Gastrocnemius medialis (tissue), 4 donors: ENCODE measurements around the gene GH1. TPM values are rescaled to one million over a fixed set of nuclear protein-coding genes. Genes with fewer than 3 reads are reported as not detected.

Experiments used
- ATAC-seq, 2 donors: fragments of 150-250 bp; one replicate each; pipeline ENCODE4 v1.9.1; 2016
- DNase-seq, 2 donors: peaks; one replicate each; pipeline ENCODE4 v3.0.0-alpha.2; 2019
- H3K27ac ChIP-seq, 4 donors: fragments of 200-600 bp; sonication (generic); 1 replicate in 1 of 4; 2 replicates in 3 of 4; pipeline ENCODE4 v1.5.1; 2016 to 2018; ENCODE audit warnings: mild to moderate bottlenecking in 2 of 4, moderate library complexity in 1 of 4
- H3K27me3 ChIP-seq, 3 donors: fragments of 200-600 bp; sonication (generic) in 2 of 3; 1 replicate in 1 of 3; 2 replicates in 2 of 3; pipeline versions ENCODE4 v1.5.1 to v1.6.0; 2016 to 2019; ENCODE audit warnings: mild to moderate bottlenecking in 1 of 3, moderate library complexity in 1 of 3
- H3K36me3 ChIP-seq, 2 donors: fragments of 200-600 bp; sonication (generic) in 1 of 2; one replicate each; pipeline ENCODE4 v1.5.1; 2017 to 2018
- H3K4me1 ChIP-seq, 2 donors: fragments of 200-600 bp; sonication (generic) in 1 of 2; one replicate each; pipeline ENCODE4 v1.5.1; 2016 to 2017; ENCODE audit warnings: mild to moderate bottlenecking in 2 of 2
- H3K4me3 ChIP-seq, 4 donors: fragments of 200-600 bp; sonication (generic) in 3 of 4; 1 replicate in 1 of 4; 2 replicates in 3 of 4; pipeline ENCODE4 v1.5.1; 2016 to 2019; ENCODE audit warnings: mild to moderate bottlenecking in 2 of 4
- H3K9me3 ChIP-seq, 3 donors: fragments of 200-600 bp; sonication (generic) in 2 of 3; 1 replicate in 1 of 3; 2 replicates in 2 of 3; pipeline ENCODE4 v1.5.1; 2016 to 2019
- POLR2A ChIP-seq, 2 donors: fragments of 450-650 bp; IDR thresholded peaks; one replicate each; pipeline ENCODE4 v1.6.1; 2017; ENCODE audit warnings: antibody characterized with exemption in 2 of 2, mild to moderate bottlenecking in 2 of 2, moderate library complexity in 2 of 2
- in situ Hi-C, 4 donors: fragments of 200-750 bp; cut with MboI; loops; one replicate each; pipeline versions ENCODE4 v1.15.0 to v1.8.0; 2017; ENCODE audit warnings: low sequenced_read_pairs in 4 of 4
- intact Hi-C: fragments of 100-400 bp; cut with DNase I; formaldehyde crosslinking; loops from one replicate; pipeline ENCODE4 v1.15.1; 2023; ENCODE audit warnings: low total_unique reads
- total RNA-seq, 4 donors: library from RNA; depleted of rRNA; stranded (reverse); fragments of >200 nt; gene quantifications; one replicate each; pipeline versions ENCODE4 v1.1.0 to v1.2.3, GENCODE V29; 2016
- TF ChIP-seq, protein P1 (sequence below), 5 experiments: fragments of 450-650 bp in 3 of 5; fragments of 200-600 bp in 2 of 5; sonication (generic) in 2 of 5; IDR thresholded peaks in 4 of 5; conservative IDR thresholded peaks in 1 of 5; 1 replicate in 4 of 5; 2 replicates in 1 of 5; pipeline ENCODE4 v1.5.1; 2016 to 2019; ENCODE audit warnings: antibody characterized with exemption in 5 of 5, mild to moderate bottlenecking in 3 of 5, moderate library complexity in 3 of 5

Gene GH1
- total RNA-seq, 4 donors from 2014 or later: not detected

DNA sequence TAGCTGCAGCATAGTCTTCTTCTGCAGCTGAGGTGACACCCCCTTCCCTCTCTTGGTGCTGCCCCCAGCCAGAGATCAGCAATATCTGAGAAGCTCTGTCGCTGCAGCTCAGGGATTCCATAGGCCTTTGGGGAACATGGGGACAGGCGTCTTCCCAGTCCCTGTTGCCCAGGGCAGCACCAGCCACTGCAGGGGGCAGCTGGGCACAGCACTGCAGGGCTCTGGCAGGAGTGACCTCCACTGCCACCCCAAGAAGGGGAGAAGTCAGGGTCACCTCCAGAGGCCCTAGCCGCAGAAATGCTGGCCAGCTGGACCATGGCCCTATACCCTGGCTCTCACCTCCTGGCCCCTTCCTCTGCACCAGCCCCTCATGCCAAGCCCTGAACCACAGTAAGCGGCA is 37.2 kb upstream of the GH1 start:
- no peaks in the 10 kb centered on the region for H3K9me3 ChIP-seq
- H3K36me3 ChIP-seq: peaks cover 0 to 13% of the 10 kb centered on the region in 2 donors
- H3K4me1 ChIP-seq: peaks cover 62 to 80% of the 10 kb centered on the region in 2 donors
- H3K27me3 ChIP-seq: no peaks in the 10 kb centered on the region
- no peak for ATAC-seq
- no peak for DNase-seq
- in situ Hi-C loops: no loop called here
- peak overlapping the region; percentile 96 to 100 (median 99) for H3K27ac ChIP-seq
- TF ChIP-seq POLR2A (IDR thresholded peaks at IDR 0.05): no peak
- TF ChIP-seq, protein P1, sequence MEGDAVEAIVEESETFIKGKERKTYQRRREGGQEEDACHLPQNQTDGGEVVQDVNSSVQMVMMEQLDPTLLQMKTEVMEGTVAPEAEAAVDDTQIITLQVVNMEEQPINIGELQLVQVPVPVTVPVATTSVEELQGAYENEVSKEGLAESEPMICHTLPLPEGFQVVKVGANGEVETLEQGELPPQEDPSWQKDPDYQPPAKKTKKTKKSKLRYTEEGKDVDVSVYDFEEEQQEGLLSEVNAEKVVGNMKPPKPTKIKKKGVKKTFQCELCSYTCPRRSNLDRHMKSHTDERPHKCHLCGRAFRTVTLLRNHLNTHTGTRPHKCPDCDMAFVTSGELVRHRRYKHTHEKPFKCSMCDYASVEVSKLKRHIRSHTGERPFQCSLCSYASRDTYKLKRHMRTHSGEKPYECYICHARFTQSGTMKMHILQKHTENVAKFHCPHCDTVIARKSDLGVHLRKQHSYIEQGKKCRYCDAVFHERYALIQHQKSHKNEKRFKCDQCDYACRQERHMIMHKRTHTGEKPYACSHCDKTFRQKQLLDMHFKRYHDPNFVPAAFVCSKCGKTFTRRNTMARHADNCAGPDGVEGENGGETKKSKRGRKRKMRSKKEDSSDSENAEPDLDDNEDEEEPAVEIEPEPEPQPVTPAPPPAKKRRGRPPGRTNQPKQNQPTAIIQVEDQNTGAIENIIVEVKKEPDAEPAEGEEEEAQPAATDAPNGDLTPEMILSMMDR (IDR thresholded peaks at IDR 0.05 in 4 of 5, conservative IDR thresholded peaks at IDR 0.05 in 1 of 5): no peak
- intact Hi-C loops: no loop called here
- no peak overlapping the region for H3K4me3 ChIP-seq

DNA sequence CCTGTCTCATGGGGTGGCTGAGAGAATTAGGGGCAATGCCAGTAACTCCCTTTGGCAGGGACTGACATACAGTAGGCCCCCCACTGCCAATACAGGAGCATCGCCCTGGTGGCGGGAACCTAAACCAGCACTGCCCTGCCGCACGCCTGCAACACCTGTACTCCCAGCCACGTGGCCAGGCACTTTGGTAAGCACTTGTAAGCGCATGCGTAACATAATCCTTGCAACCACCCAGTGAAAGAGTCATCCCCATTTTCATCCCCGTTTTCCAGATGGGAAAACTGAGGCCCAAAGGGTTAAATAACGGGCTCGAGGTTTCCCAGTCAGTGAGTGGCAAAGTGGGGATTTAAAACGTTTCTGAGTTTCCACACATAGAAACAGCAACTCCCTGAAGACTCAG is 36.6 kb upstream of the GH1 start:
- in situ Hi-C loops (no loop called here), intact Hi-C loops (no loop called here)
- Histone ChIP-seq H3K27ac (peak overlapping the region; percentile 96 to 100 (median 99)), H3K36me3 (peaks cover 0 to 13% of the 10 kb centered on the region in 2 donors), H3K9me3 (no peaks in the 10 kb centered on the region), H3K27me3 (no peaks in the 10 kb centered on the region), H3K4me3 (no peak overlapping the region), H3K4me1 (peaks cover 62 to 81% of the 10 kb centered on the region in 2 donors)
- DNase-seq (peak in 1 of 2 donors; percentile 69), ATAC-seq (no peak)
- TF ChIP-seq, protein P1 (IDR thresholded peaks at IDR 0.05 in 4 of 5, conservative IDR thresholded peaks at IDR 0.05 in 1 of 5): peak in 4 of 5 experiments; percentile 12 to 47 (median 34)
- TF ChIP-seq POLR2A (IDR thresholded peaks at IDR 0.05): no peak

DNA sequence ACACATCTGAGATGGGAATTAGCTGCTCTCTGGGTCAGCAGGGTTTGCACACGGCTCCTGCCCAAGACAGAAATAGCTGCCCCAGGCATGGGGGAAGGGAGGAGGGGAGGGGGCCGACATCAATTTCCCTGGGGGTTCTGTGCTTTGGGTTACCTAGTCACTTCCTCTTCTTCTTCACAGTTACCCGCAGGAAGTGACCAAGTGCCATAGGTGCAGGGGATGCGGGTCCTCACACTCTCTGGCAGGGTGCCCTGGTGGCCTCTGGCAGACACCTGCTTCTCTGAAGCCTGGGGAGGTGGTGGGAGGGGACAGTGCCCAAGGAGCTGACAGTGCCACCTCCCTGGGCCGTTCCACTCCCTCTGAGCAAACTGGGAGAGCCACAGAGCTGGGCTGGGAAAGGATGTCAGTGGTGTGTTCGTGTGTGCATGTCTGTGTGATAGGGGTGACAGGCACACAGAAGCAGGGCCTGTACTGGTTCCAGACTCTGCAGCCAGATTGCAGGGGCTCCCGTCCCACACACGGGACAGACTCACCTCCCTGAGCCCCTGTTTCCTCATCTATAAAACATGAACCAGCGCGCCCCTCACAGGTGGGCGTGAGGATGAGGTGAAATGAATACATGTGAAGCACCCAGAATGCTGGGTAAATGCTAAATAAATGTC is 35.9 kb upstream of the GH1 start:
- Histone ChIP-seq H3K9me3 (no peaks in the 10 kb centered on the region), H3K36me3 (peaks cover 0 to 13% of the 10 kb centered on the region in 2 donors), H3K4me1 (peaks cover 63 to 82% of the 10 kb centered on the region in 2 donors), H3K4me3 (peak overlapping the region in 1 of 4 donors; percentile 8), H3K27me3 (no peaks in the 10 kb centered on the region), H3K27ac (peak overlapping the region; percentile 96 to 100 (median 99))
- TF ChIP-seq, protein P1 (IDR thresholded peaks at IDR 0.05 in 4 of 5, conservative IDR thresholded peaks at IDR 0.05 in 1 of 5): no peak
- peak; percentile 18 to 26 for TF ChIP-seq POLR2A (IDR thresholded peaks at IDR 0.05)
- DNase-seq (peak; percentile 68 to 84), ATAC-seq (peak; percentile 72 to 79)
- in situ Hi-C loops (no loop called here), intact Hi-C loops (loop anchor here (1.0 kb wide), 1 partner anchor 33 kb away; no protein-coding TSS in a partner anchor)

DNA sequence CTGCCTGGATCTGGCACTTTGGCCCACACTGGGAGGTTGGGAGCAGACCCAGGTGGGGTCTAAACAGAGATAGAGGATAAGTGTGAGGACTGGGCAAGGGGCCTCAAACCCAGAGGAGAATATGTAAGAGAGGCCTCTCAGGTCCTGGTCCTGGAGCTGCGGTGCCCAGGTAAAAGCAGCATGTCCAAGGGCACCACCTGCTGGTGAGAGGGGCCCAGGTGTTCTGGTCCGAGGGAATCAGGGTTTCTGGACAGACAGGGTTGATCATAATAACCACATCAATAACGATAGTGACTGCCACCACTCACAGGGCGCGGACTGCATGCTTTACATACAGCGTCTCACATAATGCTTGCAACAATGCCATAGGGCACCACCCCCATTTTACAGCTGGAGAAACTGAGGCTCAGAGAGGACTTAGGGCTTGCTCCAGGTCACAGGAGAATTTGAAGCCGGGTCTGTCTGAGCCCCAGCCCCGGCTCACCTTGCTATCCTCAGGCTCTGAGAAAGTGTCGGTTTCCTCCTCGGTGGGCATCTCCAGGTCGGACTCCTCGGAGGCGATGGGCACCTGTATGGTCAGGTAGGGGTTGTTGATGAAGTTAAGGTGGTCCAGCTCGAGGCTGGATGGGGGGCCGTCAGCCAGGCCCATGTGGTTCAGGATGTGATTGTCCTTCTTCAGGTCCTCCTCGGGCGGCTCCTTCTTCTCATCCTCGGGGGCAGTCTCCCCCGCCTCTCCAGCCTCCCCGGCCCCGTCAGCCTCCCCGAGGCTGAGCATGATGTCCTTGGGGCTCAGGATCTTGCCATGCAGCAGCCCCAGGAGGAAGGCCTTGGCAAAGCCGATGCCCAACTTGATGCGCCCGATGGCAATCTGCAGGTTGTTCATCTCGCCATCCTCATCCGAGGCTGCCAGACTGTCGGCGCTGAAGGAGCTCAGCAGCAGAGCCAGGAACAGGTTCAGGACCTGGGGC is 32.6 kb upstream of the GH1 start:
- Histone ChIP-seq H3K36me3 (peaks cover 0 to under 1% of the 10 kb centered on the region in 2 donors), H3K9me3 (no peaks in the 10 kb centered on the region), H3K4me3 (no peak overlapping the region), H3K4me1 (peaks cover 69% of the 10 kb centered on the region in 2 donors), H3K27ac (peak overlapping the region; percentile 96 to 100 (median 99)), H3K27me3 (no peaks in the 10 kb centered on the region)
- TF ChIP-seq POLR2A (IDR thresholded peaks at IDR 0.05): no peak
- TF ChIP-seq, protein P1 (IDR thresholded peaks at IDR 0.05 in 4 of 5, conservative IDR thresholded peaks at IDR 0.05 in 1 of 5): peak; percentile 49 to 64 (median 51)
- peak in 1 of 2 donors; percentile 71 for DNase-seq
- in situ Hi-C loops (no loop called here), intact Hi-C loops (no loop called here)
- peak in 1 of 2 donors; percentile 9 for ATAC-seq
